CD4-positive, alpha-beta T cell treated with Interleukin-12 subunit alpha and Interleukin-12 subunit beta, for 1 hour (primary cell): Measurements from ENCODE around the gene TAP1.

Experiments
- DNase-seq: peaks from one replicate; pipeline ENCODE4 v3.0.0-alpha.2; 2020

The TAP1 gene

DNA sequence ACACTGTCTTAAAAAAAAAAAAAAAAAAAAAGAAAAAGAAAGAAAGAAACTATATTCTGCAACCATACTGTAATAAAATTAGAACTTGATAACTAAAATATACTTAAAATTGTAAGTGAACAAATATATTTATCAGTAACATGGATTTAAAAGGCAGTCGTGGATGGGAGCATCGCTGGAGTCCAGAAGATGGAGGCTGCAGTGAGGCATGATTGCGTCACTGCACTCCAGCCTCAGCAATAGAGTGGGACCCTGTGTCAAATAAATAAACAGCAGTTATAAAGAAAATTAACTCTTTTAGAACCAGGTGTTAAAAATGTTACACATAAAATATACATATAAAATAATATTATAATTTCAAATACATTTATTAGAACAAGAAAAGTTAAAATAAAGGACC is 9.2 kb upstream of the TAP1 start:
- no peak for DNase-seq

DNA sequence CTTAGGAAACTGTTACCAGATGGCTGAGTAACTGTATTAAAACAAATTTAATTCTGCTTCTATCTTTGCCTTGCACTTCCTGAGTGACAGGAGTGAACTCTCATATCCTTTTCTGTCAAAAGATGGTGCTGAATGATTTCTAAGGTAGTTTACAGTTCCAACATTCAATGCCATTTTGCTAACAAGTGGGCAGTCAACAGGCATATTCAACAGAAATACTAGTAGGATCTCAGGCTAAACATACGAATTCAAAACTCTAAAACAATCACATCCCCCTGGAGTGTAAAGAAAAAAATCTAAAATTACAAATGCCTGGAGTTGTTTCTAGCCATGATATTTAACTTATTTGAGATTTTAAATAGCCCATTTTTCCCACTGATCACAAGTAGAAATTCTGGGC is 7.2 kb upstream of the TAP1 start:
- no peak for DNase-seq

DNA sequence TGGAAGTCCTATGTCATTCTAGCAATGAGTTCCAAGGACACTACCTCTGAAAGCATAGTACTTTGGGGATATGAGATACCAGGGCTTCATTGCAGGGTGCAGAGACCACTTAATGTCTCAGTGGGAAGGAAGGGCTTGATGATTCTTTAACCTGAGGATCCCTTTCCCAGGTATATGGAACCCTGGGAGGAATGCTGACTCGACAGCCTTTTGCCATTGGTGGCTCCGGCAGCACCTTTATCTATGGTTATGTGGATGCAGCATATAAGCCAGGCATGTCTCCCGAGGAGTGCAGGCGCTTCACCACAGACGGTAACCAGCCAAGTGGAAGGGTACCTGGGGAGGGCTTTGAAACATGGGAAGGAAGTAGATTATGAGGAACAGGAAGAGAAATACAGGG is 4.7 kb upstream of the TAP1 start:
- no peak for DNase-seq

DNA sequence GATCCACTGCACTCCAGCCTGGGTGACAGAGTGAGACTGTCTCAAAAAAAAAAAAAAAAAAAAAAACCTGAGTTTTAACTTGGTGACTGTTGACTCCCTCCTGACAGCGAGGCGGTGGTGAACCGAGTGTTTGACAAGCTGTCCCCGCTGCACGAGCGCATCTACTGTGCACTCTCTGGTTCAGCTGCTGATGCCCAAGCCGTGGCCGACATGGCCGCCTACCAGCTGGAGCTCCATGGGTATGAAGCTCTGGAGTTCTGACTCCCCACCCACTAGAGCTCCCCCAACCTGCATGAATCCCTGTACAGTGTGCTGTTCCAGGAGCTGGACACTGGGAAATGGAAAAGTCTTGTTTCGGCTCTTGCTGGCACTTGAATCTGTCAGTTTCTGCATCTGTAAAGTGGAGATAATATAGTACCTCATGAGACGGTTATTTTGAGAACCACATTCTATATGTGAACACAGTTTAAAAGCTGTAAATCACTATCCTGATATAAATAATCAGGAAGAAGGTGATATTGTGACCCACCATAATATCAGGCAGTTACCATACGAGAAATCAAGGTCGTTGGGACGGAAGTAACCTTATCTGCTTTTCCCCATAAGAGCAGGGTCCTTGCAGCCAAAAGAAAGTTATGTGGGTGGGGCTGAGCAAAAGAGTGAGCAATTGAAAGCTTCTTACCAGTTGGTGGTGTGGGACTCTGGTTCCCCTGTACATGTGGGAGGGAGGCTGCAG is 3.8 kb upstream of the TAP1 start:
- DNase-seq: no peak

GRCh38 chr6:32855467-32856174 is 2.1 kb upstream of the TAP1 start:
- no peak for DNase-seq

GRCh38 chr6:32854376-32855178 is 1.1 kb upstream of the TAP1 start:
- DNase-seq: peak; percentile 65

DNA sequence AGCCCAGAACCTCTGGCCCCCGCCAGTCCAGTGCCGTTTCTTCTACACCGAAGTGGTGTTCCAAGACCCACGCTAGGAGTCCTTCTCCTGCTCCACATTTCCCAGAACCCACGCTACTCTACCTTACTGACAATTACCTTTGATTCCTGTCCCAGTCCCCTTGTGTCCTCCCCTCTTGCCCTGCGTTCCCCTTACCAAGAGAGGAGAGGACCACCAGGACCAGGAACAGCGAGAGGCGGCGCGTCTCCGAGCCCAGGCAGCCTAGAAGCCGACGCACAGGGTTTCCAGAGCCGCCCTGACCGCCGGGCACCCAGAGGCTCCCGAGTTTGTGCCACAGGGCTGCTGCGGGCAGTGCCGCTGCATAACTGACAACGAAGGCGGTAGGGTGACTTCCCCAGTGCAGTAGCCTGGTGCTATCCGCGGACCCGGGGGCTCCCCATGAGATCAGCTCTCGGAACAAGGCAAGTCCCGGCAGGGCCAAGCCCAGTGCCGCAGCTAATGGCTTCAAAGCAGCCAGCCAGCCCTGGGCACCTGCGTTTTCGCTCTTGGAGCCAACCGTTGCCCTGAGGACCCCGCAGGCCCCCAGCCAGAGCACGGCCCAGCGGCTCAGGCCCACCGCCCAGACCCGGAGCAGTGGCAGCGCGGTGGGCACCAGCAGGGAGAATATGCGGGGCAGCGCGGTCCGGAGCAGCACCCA is 512 bp downstream of the TAP1 start:
- peak; percentile 57 for DNase-seq

DNA sequence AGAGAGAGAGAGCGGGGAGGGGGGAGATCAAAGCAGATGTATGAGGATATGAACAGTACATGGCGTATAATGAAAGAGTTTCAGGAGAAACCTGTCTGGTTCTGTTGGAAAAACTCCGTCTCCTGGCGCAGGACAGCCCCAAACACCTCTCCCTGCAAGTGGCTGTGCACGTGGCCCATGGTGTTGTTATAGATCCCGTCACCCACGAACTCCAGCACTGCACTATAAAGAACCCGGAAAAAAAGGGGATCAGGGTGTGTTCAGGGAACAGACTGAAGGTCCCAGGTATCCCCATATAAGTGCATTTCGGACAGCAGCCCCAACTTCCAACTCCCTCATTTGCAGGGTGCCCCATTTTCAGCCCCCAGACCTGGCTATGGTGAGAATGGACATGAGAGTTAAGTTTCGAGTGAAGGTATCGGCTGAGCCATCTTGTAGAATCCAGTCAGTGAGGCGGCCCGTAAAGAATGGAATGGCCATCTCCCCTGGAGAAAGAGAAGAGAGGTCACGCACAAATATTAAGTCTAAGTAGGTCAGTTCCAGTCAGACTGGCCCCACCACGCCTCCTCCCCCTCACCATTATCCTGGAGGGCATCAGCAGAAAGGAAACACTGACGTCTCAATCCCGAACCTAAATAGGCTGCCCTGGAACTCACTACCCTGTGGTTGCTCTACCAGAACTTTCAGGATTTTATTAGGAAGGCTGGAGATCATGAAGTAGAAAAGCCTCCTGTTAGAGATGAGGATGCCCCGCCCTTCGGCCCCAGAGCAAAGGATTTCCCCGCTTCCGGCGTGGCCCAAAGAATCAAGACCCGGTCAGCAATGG is 1.3 kb downstream of the TAP1 start:
- peak; percentile 47 for DNase-seq

DNA sequence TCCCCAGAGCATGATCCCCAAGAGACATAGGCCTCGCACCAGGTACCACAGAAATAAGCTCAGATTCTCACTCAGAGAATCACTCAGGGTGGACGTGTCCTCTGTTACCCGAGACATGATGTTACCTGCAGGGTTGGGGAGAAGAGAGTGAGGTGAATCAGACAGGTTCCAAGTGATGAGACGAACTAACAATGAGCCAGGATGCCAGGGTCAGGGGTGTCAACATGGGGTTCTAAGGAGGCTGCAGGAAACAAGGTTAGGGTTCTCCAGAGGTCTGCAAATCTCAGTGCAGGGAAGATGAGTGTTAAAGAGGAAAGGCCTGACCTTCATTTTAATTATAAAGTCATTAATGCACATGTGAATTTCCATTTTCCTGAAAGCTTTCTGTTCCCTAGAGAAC is 2.5 kb downstream of the TAP1 start:
- DNase-seq: no peak

GRCh38 chr6:32849126-32849525 is 4.4 kb downstream of the TAP1 start:
- no peak for DNase-seq

DNA sequence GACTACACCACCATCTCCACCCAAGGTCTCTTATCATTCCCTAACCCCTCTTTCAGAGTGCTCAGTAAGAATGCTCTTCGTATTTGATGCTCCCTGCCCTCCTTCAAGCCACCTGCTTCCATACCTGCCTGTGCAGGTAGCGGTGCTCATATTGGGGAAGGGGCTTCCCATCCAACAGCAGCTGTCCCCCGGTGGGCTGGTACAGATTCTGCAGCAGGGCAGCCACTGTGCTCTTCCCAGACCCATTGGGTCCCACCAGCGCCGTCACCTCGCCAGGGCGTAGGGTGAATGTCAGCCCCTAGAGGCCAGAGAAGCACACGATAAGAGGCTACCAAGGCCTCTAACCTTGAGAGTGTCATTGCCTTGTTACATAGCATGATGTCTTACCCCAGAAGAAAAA is 5.7 kb downstream of the TAP1 start:
- DNase-seq: no peak

- DNase-seq: no peak
Observed at GRCh38 chr6:32847004-32847403, 6.5 kb downstream of the TAP1 start.

DNA sequence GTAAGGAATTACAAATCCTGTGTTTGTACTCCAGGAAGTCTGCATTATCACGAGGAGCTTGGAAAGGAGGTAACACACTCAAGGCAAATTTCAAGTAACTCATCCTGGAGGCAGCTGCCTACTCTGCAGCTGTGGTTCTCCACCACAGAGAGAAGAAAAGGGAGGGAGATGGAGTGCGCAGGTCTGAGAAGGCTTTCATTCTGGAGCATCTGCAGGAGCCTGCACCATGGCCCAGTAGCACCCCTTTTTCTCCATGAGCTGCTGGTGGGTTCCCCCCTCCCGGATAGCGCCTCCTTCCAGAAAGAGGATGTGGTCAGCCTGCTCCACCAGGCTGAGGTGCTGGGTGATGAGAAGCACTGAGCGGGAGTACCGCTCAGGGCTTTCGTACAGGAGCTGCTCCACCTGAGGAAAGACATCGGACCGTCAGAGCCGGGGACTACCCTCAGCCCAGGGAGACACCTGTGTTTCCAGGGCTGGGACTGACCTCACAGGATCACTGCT is 8.1 kb downstream of the TAP1 start:
- peak; percentile 59 for DNase-seq

DNA sequence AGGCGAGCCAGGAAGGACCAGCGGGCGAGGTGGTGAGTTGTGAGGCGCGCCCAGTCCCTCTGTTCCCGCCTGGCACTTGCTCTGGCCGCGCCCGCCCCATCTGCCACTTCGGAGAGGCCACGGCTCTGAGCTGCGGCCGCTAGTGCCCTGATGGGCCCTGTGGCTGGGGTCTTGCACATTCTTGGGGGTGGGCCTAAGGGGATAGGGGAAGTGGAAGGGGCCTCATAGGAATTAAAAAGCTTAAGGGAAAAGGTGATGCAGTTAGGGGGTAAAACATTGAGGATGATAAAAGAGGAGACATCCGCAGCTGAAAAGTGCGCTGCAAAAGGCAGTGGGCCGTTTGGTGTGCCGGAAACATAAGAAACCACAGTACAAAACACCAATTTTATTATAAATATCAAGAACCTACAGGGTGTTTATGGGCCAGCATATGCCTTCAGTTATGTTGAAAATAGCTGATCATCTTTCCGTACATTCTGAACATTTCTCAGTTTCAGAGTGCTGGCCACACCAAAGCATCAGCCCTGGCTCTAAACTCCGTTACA is 8.6 kb downstream of the TAP1 start:
- peak; percentile 53 for DNase-seq

GRCh38 chr6:32843979-32844838 is 9.3 kb downstream of the TAP1 start, which contains the start of gene PSMB8:
Gene PSMB8, minus strand, starts transcription at chr6:32844047. Its CDS starts 51 bp downstream, at chr6:32843996.
- DNase-seq: peak; percentile 98

DNA sequence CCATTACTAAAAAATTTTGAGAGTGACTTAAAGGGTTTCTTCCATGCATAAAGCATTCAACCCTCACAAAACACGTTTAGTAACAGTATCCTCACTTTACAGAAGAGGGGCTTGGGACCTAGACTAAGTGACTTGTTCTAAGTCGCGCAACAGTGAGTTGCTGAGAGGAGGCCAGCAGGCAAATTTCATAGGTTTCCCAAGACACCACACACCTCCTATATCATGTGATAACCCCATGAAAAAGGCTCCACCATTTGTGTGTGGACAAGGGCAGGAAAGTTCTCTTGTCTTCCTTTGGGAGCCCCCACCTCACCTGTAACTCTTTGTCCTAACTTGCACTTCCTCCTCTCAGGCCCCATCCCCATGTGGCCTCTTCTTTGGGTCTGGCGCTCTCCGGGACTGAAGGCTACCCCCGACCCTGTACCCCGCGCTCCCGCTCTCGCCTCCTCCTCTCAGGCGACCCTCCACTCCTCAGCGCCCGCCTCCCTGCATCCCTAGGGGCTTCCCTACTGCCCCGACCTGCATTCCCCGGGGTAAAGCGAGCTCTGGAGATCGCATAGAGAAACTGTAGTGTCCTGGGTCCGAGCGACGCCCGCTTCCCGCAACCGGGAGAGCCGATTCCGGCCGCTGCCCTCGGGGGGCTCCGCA is 10.0 kb downstream of the TAP1 start:
- no peak for DNase-seq

- no peak for DNase-seq
Observed at GRCh38 chr6:32842690-32843089, 10.8 kb downstream of the TAP1 start.

GRCh38 chr6:32842021-32842650 is 11.4 kb downstream of the TAP1 start:
- no peak for DNase-seq

GRCh38 chr6:32840604-32841246 is 12.8 kb downstream of the TAP1 start:
- DNase-seq: peak; percentile 53
